H9 (cell line): ENCODE measurements around the gene AGMO. TPM values are rescaled to one million over a fixed set of nuclear protein-coding genes. Genes with fewer than 3 reads are reported as not detected.

ENCODE experiments used
- DNase-seq: peaks from one replicate; pipeline ENCODE4 v3.0.0-alpha.2; 2017
- H2AFZ ChIP-seq: one replicate; pipeline ENCODE4 v1.6.1; 2013; ENCODE audit warnings: mild to moderate bottlenecking, low read length, control low read depth, moderate library complexity
- H2AK5ac ChIP-seq: 2 replicates; pipeline ENCODE4 v1.6.1; 2013; ENCODE audit warnings: low read length, control low read depth, mixed read lengths; ENCODE audit not compliant: insufficient read length
- H2BK120ac ChIP-seq: one replicate; pipeline ENCODE4 v1.6.1; 2013; ENCODE audit warnings: low read depth, mild to moderate bottlenecking, low read length, control low read depth, inconsistent platforms; ENCODE audit not compliant: poor library complexity, severe bottlenecking
- H2BK12ac ChIP-seq: 2 replicates; pipeline ENCODE4 v1.6.1; 2013; ENCODE audit warnings: low read length, control low read depth, mixed read lengths, low read depth; ENCODE audit not compliant: insufficient read length
- H2BK15ac ChIP-seq: 2 replicates; pipeline ENCODE4 v1.6.1; 2013; ENCODE audit warnings: low read depth, low read length, control low read depth
- H2BK20ac ChIP-seq: one replicate; pipeline ENCODE4 v1.6.1; 2013; ENCODE audit warnings: low read depth, mild to moderate bottlenecking, low read length, control low read depth, inconsistent platforms; ENCODE audit not compliant: poor library complexity, severe bottlenecking
- H2BK5ac ChIP-seq: 2 replicates; pipeline ENCODE4 v1.6.1; 2013; ENCODE audit warnings: low read length, control low read depth, mixed read lengths; ENCODE audit not compliant: insufficient read length
- H3K14ac ChIP-seq: 2 replicates; pipeline ENCODE4 v1.6.1; 2013; ENCODE audit warnings: low read length, control low read depth; ENCODE audit not compliant: insufficient read depth
- H3K18ac ChIP-seq: 2 replicates; pipeline ENCODE4 v1.6.1; 2013; ENCODE audit warnings: low read depth, mild to moderate bottlenecking, mixed read lengths, low read length, control low read depth; ENCODE audit not compliant: insufficient read length
- H3K23ac ChIP-seq: 2 replicates; pipeline ENCODE4 v1.6.1; 2013; ENCODE audit warnings: low read length, control low read depth, mixed read lengths, low read depth; ENCODE audit not compliant: insufficient read length
- H3K23me2 ChIP-seq: 2 replicates; pipeline ENCODE4 v1.6.1; 2013; ENCODE audit warnings: low read depth, mild to moderate bottlenecking, mixed read lengths, low read length, control low read depth; ENCODE audit not compliant: insufficient read length, poor library complexity, severe bottlenecking
- H3K27ac ChIP-seq: 2 replicates; pipeline ENCODE4 v1.5.1; 2013; ENCODE audit warnings: low read length, control low read depth, mixed read lengths, low read depth; ENCODE audit not compliant: insufficient read length
- H3K27me3 ChIP-seq: 2 replicates; pipeline ENCODE4 v1.6.1; 2013; ENCODE audit warnings: low read length, control low read depth, inconsistent platforms; ENCODE audit not compliant: insufficient read depth
- H3K4ac ChIP-seq: 2 replicates; pipeline ENCODE4 v1.6.1; 2013; ENCODE audit warnings: low read depth, mild to moderate bottlenecking, control low read depth, inconsistent platforms, low read length, moderate library complexity
- H3K4me1 ChIP-seq: 2 replicates; pipeline ENCODE4 v1.6.1; 2013; ENCODE audit warnings: low read length, control low read depth, inconsistent platforms; ENCODE audit not compliant: insufficient read depth
- H3K4me2 ChIP-seq: 2 replicates; pipeline ENCODE4 v1.6.1; 2013; ENCODE audit warnings: low read length, control low read depth, mixed read lengths; ENCODE audit not compliant: insufficient read length, insufficient read depth
- H3K56ac ChIP-seq: 2 replicates; pipeline ENCODE4 v1.6.1; 2013; ENCODE audit warnings: low read depth, mild to moderate bottlenecking, mixed read lengths, low read length, control low read depth; ENCODE audit not compliant: insufficient read length
- H3K79me1 ChIP-seq: 2 replicates; pipeline ENCODE4 v1.6.1; 2013; ENCODE audit warnings: low read depth, mild to moderate bottlenecking, moderate library complexity, low read length, control low read depth, inconsistent platforms; ENCODE audit not compliant: insufficient read depth, poor library complexity, severe bottlenecking
- H3K79me2 ChIP-seq: 2 replicates; pipeline ENCODE4 v1.6.1; 2013; ENCODE audit warnings: low read length, control low read depth, inconsistent platforms; ENCODE audit not compliant: insufficient read depth
- H3K9ac ChIP-seq: 2 replicates; pipeline ENCODE4 v1.6.1; 2013; ENCODE audit warnings: low read length, control low read depth, mixed read lengths; ENCODE audit not compliant: insufficient read length; ENCODE audit errors: extremely low read depth
- H3K9me3 ChIP-seq: one replicate; pipeline ENCODE4 v1.6.1; 2013; ENCODE audit warnings: low read depth, low read length, inconsistent platforms; ENCODE audit not compliant: control insufficient read depth
- H3T11ph ChIP-seq: one replicate; pipeline ENCODE4 v1.6.1; 2013; ENCODE audit warnings: mild to moderate bottlenecking, low read length, control low read depth, inconsistent platforms
- H4K20me1 ChIP-seq: one replicate; pipeline ENCODE4 v1.6.1; 2013; ENCODE audit not compliant: control insufficient read depth, insufficient read length, insufficient read depth
- H4K5ac ChIP-seq: 2 replicates; pipeline ENCODE4 v1.6.1; 2013; ENCODE audit warnings: low read depth, mild to moderate bottlenecking, mixed read lengths, low read length, control low read depth; ENCODE audit not compliant: insufficient read length
- H4K8ac ChIP-seq: replicated peaks from 2 replicates; pipeline ENCODE4 v1.6.1; 2013; ENCODE audit warnings: low read length, control low read depth, mixed read lengths, low read depth; ENCODE audit not compliant: insufficient read length
- H4K91ac ChIP-seq: 2 replicates; pipeline ENCODE4 v1.6.1; 2013; ENCODE audit warnings: low read depth, mild to moderate bottlenecking, moderate library complexity, mixed read lengths, low read length, control low read depth; ENCODE audit not compliant: insufficient read length
- H3K27ac Mint-ChIP-seq, 3 experiments: 2 replicates in 2 of 3; 3 replicates in 1 of 3; pipeline ENCODE4 v1.8.0; 2020 to 2021; ENCODE audit warnings: mixed read lengths in 3 of 3, mild to moderate bottlenecking in 1 of 3, moderate library complexity in 1 of 3
- H3K27me3 Mint-ChIP-seq: 2 replicates; pipeline ENCODE4 v1.8.0; 2021; ENCODE audit warnings: low read depth, mild to moderate bottlenecking, moderate library complexity, mixed read lengths
- H3K36me3 Mint-ChIP-seq, 3 experiments: 2 replicates in 2 of 3; 3 replicates in 1 of 3; pipeline ENCODE4 v1.8.0; 2020 to 2021; ENCODE audit warnings: low read depth in 3 of 3, mixed read lengths in 3 of 3; ENCODE audit not compliant: insufficient read depth in 1 of 3
- H3K4me1 Mint-ChIP-seq, 2 experiments: 2 replicates each; pipeline ENCODE4 v1.8.0; 2020; ENCODE audit warnings: mixed read lengths in 2 of 2
- H3K4me3 Mint-ChIP-seq, 2 experiments: 2 replicates in 1 of 2; 3 replicates in 1 of 2; pipeline ENCODE4 v1.8.0; 2020 to 2021; ENCODE audit warnings: mild to moderate bottlenecking in 2 of 2, mixed read lengths in 2 of 2, moderate library complexity in 1 of 2
- H3K9me3 Mint-ChIP-seq, 2 experiments: 2 replicates in 1 of 2; 3 replicates in 1 of 2; pipeline ENCODE4 v1.8.0; 2020; ENCODE audit warnings: mild to moderate bottlenecking in 2 of 2, mixed read lengths in 2 of 2, moderate library complexity in 1 of 2
- WGBS: extraction: QIAGEN DNeasy Blood & Tissue Kit; methylation state at CpG from one replicate; pipeline ENCODE4 v1.1.7; 2013; ENCODE audit warnings: missing lambda C conversion rate, low lambda C conversion rate, mixed read lengths; ENCODE audit not compliant: insufficient read length; ENCODE audit errors: extremely low coverage; 5-methylcytosine and 5-hydroxymethylcytosine counted together
- total RNA-seq: library from RNA; stranded (reverse); gene quantifications from 2 replicates; pipeline ENCODE4 v1.2.1, GENCODE V29; 2021
- TF ChIP-seq, protein P1 (sequence below): fragments of 200-600 bp; sonication (generic); conservative IDR thresholded peaks from 3 replicates; pipeline ENCODE4 v1.8.0; 2021; ENCODE audit warnings: antibody characterized with exemption, mild to moderate bottlenecking

Gene AGMO
- total RNA-seq, 1 experiment from 2014 or later = 0.70 TPM

DNA sequence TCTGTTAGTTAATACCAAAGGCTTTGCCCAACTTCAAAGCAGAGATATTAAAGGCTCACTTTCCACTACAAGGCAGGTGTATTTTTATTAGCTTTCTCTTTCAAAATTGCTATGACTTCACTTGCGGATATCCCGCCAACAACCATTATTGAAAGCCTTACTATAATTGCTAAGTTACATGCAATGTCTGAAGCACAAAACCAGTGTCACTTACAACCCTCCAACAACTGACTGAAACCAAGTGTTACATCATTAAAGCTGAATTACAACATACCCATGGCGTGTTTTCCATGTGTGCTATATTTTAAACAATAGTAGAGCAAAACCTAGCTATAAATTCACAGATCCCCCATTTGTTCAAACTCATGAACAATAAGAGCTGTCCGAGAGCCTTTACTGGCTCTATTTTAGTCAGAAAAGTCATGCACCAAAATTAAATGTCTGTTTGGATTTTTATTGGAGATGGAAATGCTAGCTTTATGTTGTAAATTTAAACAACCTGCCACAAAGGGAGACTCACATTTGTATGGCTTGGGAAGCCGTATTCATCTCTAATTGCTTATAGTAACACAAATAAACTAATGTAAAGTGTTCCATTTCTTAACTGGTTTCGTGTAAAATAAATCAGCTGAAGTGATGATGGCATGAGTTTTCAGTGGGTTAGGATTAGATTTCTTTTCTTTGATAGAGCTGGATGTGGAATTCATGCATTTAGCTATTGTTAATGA, 227.1 kb downstream of the AGMO start:
- Histone ChIP-seq H3K23me2 (no peaks in the 10 kb centered on the region), H3K4me2 (no peak overlapping the region), H3K4me1 (peaks cover 2% of the 10 kb centered on the region; the same call in 1 of the 2 replicates), H3K27me3 (no peaks in the 10 kb centered on the region), H4K5ac (no peak overlapping the region), H3K18ac (no peak overlapping the region), H2BK15ac (no peak overlapping the region), H2BK5ac (no peak overlapping the region), H3K9me3 (no peaks in the 10 kb centered on the region), H2AK5ac (no peak overlapping the region), H2AFZ (no peak overlapping the region), H3K79me1 (no peaks in the 10 kb centered on the region), H3K56ac (no peak overlapping the region), H3K9ac (no peak overlapping the region), H4K91ac (no peak overlapping the region), H4K8ac (no peak overlapping the region), H2BK20ac (no peak overlapping the region), H3K79me2 (no peaks in the 10 kb centered on the region), H4K20me1 (no peaks in the 10 kb centered on the region), H2BK12ac (no peak overlapping the region), H3K27ac (no peak overlapping the region), H2BK120ac (no peak overlapping the region), H3K4ac (no peak overlapping the region), H3T11ph (no peak overlapping the region), H3K23ac (no peak overlapping the region), H3K14ac (no peak overlapping the region)
- Mint-ChIP-seq H3K4me1 (peaks cover 27 to 33% of the 10 kb centered on the region in 2 experiments), H3K27ac (no peak overlapping the region; a peak in 1 of 7 replicates), H3K9me3 (peaks cover 6 to 7% of the 10 kb centered on the region in 2 experiments; a peak in 4 of 5 replicates), H3K4me3 (no peak overlapping the region), H3K36me3 (peaks cover 0 to 5% (median 5%) of the 10 kb centered on the region in 3 experiments; a peak in 2 of 7 replicates), H3K27me3 (no peaks in the 10 kb centered on the region)
- TF ChIP-seq, protein P1, sequence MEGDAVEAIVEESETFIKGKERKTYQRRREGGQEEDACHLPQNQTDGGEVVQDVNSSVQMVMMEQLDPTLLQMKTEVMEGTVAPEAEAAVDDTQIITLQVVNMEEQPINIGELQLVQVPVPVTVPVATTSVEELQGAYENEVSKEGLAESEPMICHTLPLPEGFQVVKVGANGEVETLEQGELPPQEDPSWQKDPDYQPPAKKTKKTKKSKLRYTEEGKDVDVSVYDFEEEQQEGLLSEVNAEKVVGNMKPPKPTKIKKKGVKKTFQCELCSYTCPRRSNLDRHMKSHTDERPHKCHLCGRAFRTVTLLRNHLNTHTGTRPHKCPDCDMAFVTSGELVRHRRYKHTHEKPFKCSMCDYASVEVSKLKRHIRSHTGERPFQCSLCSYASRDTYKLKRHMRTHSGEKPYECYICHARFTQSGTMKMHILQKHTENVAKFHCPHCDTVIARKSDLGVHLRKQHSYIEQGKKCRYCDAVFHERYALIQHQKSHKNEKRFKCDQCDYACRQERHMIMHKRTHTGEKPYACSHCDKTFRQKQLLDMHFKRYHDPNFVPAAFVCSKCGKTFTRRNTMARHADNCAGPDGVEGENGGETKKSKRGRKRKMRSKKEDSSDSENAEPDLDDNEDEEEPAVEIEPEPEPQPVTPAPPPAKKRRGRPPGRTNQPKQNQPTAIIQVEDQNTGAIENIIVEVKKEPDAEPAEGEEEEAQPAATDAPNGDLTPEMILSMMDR = no peak
- no peak for DNase-seq
- no CpG with 5 or more reads among the region's 6 CpGs for WGBS
